Activated CD8-positive, alpha-beta memory T cell treated with anti-CD3 and anti-CD28 coated beads for 4 hours (primary cell): ENCODE measurements around the gene EIF5.

Experiments
- DNase-seq, 2 donors: peaks; one replicate each; pipeline ENCODE4 v3.0.0-alpha.2; 2020; ENCODE audit warnings: low read depth in 2 of 2

EIF5 gene

GRCh38 chr14:103393676-103394626, 59.9 kb downstream of the EIF5 start:
- DNase-seq = no peak
